ENCODE data around the gene UPB1.

UPB1 gene

GRCh38 chr22:24566899-24567511, 71.9 kb downstream of the UPB1 start:
- no peak for DNase-seq (ENCODE audit: low spot score)

GRCh38 chr22:24567668-24568067, 72.5 kb downstream of the UPB1 start:
- no peak for DNase-seq (ENCODE audit: low spot score)

- no peak for DNase-seq (ENCODE audit: low spot score)
Measured at GRCh38 chr22:24571266-24571665, 76.1 kb downstream of the UPB1 start.

DNA sequence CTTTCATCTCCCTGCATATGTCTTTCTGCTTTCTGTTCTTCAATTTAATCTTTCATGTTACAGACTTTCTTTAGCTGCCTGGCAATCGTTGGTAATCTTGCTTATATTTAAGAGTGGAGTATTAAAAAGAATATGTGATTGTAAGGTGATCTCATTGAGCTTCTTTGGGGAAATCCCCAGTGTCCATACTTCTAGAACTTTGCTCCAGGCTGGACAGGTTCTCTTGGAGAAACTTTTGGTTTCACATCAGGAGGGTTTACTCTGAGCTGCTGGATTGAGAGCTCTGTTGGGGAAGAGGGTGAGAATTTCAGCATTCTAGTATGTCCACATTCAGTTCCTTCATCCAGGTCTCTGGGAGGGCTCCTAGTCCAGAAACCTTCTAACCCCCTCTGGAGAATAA, 81.6 kb downstream of the UPB1 start:
- no peak for DNase-seq (ENCODE audit: low spot score)
